H9 (cell line): ENCODE results near the gene CD93. TPM values are rescaled to one million over a fixed set of nuclear protein-coding genes. Genes with fewer than 3 reads are reported as not detected.

Source experiments
- DNase-seq: peaks from one replicate; pipeline ENCODE4 v3.0.0-alpha.2; 2017
- H2AFZ ChIP-seq: one replicate; pipeline ENCODE4 v1.6.1; 2013; ENCODE audit warnings: mild to moderate bottlenecking, low read length, control low read depth, moderate library complexity
- H2AK5ac ChIP-seq: 2 replicates; pipeline ENCODE4 v1.6.1; 2013; ENCODE audit warnings: low read length, control low read depth, mixed read lengths; ENCODE audit not compliant: insufficient read length
- H2BK120ac ChIP-seq: one replicate; pipeline ENCODE4 v1.6.1; 2013; ENCODE audit warnings: low read depth, mild to moderate bottlenecking, low read length, control low read depth, inconsistent platforms; ENCODE audit not compliant: poor library complexity, severe bottlenecking
- H2BK12ac ChIP-seq: 2 replicates; pipeline ENCODE4 v1.6.1; 2013; ENCODE audit warnings: low read length, control low read depth, mixed read lengths, low read depth; ENCODE audit not compliant: insufficient read length
- H2BK15ac ChIP-seq: 2 replicates; pipeline ENCODE4 v1.6.1; 2013; ENCODE audit warnings: low read depth, low read length, control low read depth
- H2BK20ac ChIP-seq: one replicate; pipeline ENCODE4 v1.6.1; 2013; ENCODE audit warnings: low read depth, mild to moderate bottlenecking, low read length, control low read depth, inconsistent platforms; ENCODE audit not compliant: poor library complexity, severe bottlenecking
- H2BK5ac ChIP-seq: 2 replicates; pipeline ENCODE4 v1.6.1; 2013; ENCODE audit warnings: low read length, control low read depth, mixed read lengths; ENCODE audit not compliant: insufficient read length
- H3K14ac ChIP-seq: 2 replicates; pipeline ENCODE4 v1.6.1; 2013; ENCODE audit warnings: low read length, control low read depth; ENCODE audit not compliant: insufficient read depth
- H3K18ac ChIP-seq: 2 replicates; pipeline ENCODE4 v1.6.1; 2013; ENCODE audit warnings: low read depth, mild to moderate bottlenecking, mixed read lengths, low read length, control low read depth; ENCODE audit not compliant: insufficient read length
- H3K23ac ChIP-seq: 2 replicates; pipeline ENCODE4 v1.6.1; 2013; ENCODE audit warnings: low read length, control low read depth, mixed read lengths, low read depth; ENCODE audit not compliant: insufficient read length
- H3K23me2 ChIP-seq: 2 replicates; pipeline ENCODE4 v1.6.1; 2013; ENCODE audit warnings: low read depth, mild to moderate bottlenecking, mixed read lengths, low read length, control low read depth; ENCODE audit not compliant: insufficient read length, poor library complexity, severe bottlenecking
- H3K27ac ChIP-seq: 2 replicates; pipeline ENCODE4 v1.5.1; 2013; ENCODE audit warnings: low read length, control low read depth, mixed read lengths, low read depth; ENCODE audit not compliant: insufficient read length
- H3K27me3 ChIP-seq: 2 replicates; pipeline ENCODE4 v1.6.1; 2013; ENCODE audit warnings: low read length, control low read depth, inconsistent platforms; ENCODE audit not compliant: insufficient read depth
- H3K4ac ChIP-seq: 2 replicates; pipeline ENCODE4 v1.6.1; 2013; ENCODE audit warnings: low read depth, mild to moderate bottlenecking, control low read depth, inconsistent platforms, low read length, moderate library complexity
- H3K4me1 ChIP-seq: 2 replicates; pipeline ENCODE4 v1.6.1; 2013; ENCODE audit warnings: low read length, control low read depth, inconsistent platforms; ENCODE audit not compliant: insufficient read depth
- H3K4me2 ChIP-seq: 2 replicates; pipeline ENCODE4 v1.6.1; 2013; ENCODE audit warnings: low read length, control low read depth, mixed read lengths; ENCODE audit not compliant: insufficient read length, insufficient read depth
- H3K56ac ChIP-seq: 2 replicates; pipeline ENCODE4 v1.6.1; 2013; ENCODE audit warnings: low read depth, mild to moderate bottlenecking, mixed read lengths, low read length, control low read depth; ENCODE audit not compliant: insufficient read length
- H3K79me1 ChIP-seq: 2 replicates; pipeline ENCODE4 v1.6.1; 2013; ENCODE audit warnings: low read depth, mild to moderate bottlenecking, moderate library complexity, low read length, control low read depth, inconsistent platforms; ENCODE audit not compliant: insufficient read depth, poor library complexity, severe bottlenecking
- H3K79me2 ChIP-seq: 2 replicates; pipeline ENCODE4 v1.6.1; 2013; ENCODE audit warnings: low read length, control low read depth, inconsistent platforms; ENCODE audit not compliant: insufficient read depth
- H3K9ac ChIP-seq: 2 replicates; pipeline ENCODE4 v1.6.1; 2013; ENCODE audit warnings: low read length, control low read depth, mixed read lengths; ENCODE audit not compliant: insufficient read length; ENCODE audit errors: extremely low read depth
- H3K9me3 ChIP-seq: one replicate; pipeline ENCODE4 v1.6.1; 2013; ENCODE audit warnings: low read depth, low read length, inconsistent platforms; ENCODE audit not compliant: control insufficient read depth
- H3T11ph ChIP-seq: one replicate; pipeline ENCODE4 v1.6.1; 2013; ENCODE audit warnings: mild to moderate bottlenecking, low read length, control low read depth, inconsistent platforms
- H4K20me1 ChIP-seq: one replicate; pipeline ENCODE4 v1.6.1; 2013; ENCODE audit not compliant: control insufficient read depth, insufficient read length, insufficient read depth
- H4K5ac ChIP-seq: 2 replicates; pipeline ENCODE4 v1.6.1; 2013; ENCODE audit warnings: low read depth, mild to moderate bottlenecking, mixed read lengths, low read length, control low read depth; ENCODE audit not compliant: insufficient read length
- H4K8ac ChIP-seq: replicated peaks from 2 replicates; pipeline ENCODE4 v1.6.1; 2013; ENCODE audit warnings: low read length, control low read depth, mixed read lengths, low read depth; ENCODE audit not compliant: insufficient read length
- H4K91ac ChIP-seq: 2 replicates; pipeline ENCODE4 v1.6.1; 2013; ENCODE audit warnings: low read depth, mild to moderate bottlenecking, moderate library complexity, mixed read lengths, low read length, control low read depth; ENCODE audit not compliant: insufficient read length
- H3K27ac Mint-ChIP-seq, 3 experiments: 2 replicates in 2 of 3; 3 replicates in 1 of 3; pipeline ENCODE4 v1.8.0; 2020 to 2021; ENCODE audit warnings: mixed read lengths in 3 of 3, mild to moderate bottlenecking in 1 of 3, moderate library complexity in 1 of 3
- H3K27me3 Mint-ChIP-seq: 2 replicates; pipeline ENCODE4 v1.8.0; 2021; ENCODE audit warnings: low read depth, mild to moderate bottlenecking, moderate library complexity, mixed read lengths
- H3K36me3 Mint-ChIP-seq, 3 experiments: 2 replicates in 2 of 3; 3 replicates in 1 of 3; pipeline ENCODE4 v1.8.0; 2020 to 2021; ENCODE audit warnings: low read depth in 3 of 3, mixed read lengths in 3 of 3; ENCODE audit not compliant: insufficient read depth in 1 of 3
- H3K4me1 Mint-ChIP-seq, 2 experiments: 2 replicates each; pipeline ENCODE4 v1.8.0; 2020; ENCODE audit warnings: mixed read lengths in 2 of 2
- H3K4me3 Mint-ChIP-seq, 2 experiments: 2 replicates in 1 of 2; 3 replicates in 1 of 2; pipeline ENCODE4 v1.8.0; 2020 to 2021; ENCODE audit warnings: mild to moderate bottlenecking in 2 of 2, mixed read lengths in 2 of 2, moderate library complexity in 1 of 2
- H3K9me3 Mint-ChIP-seq, 2 experiments: 2 replicates in 1 of 2; 3 replicates in 1 of 2; pipeline ENCODE4 v1.8.0; 2020; ENCODE audit warnings: mild to moderate bottlenecking in 2 of 2, mixed read lengths in 2 of 2, moderate library complexity in 1 of 2
- WGBS: extraction: QIAGEN DNeasy Blood & Tissue Kit; methylation state at CpG from one replicate; pipeline ENCODE4 v1.1.7; 2013; ENCODE audit warnings: missing lambda C conversion rate, low lambda C conversion rate, mixed read lengths; ENCODE audit not compliant: insufficient read length; ENCODE audit errors: extremely low coverage; 5-methylcytosine and 5-hydroxymethylcytosine counted together
- total RNA-seq: library from RNA; stranded (reverse); gene quantifications from 2 replicates; pipeline ENCODE4 v1.2.1, GENCODE V29; 2021
- TF ChIP-seq, protein P1 (sequence below): fragments of 200-600 bp; sonication (generic); conservative IDR thresholded peaks from 3 replicates; pipeline ENCODE4 v1.8.0; 2021; ENCODE audit warnings: antibody characterized with exemption, mild to moderate bottlenecking

Gene CD93
- total RNA-seq, 1 experiment from 2014 or later, result not detected

DNA sequence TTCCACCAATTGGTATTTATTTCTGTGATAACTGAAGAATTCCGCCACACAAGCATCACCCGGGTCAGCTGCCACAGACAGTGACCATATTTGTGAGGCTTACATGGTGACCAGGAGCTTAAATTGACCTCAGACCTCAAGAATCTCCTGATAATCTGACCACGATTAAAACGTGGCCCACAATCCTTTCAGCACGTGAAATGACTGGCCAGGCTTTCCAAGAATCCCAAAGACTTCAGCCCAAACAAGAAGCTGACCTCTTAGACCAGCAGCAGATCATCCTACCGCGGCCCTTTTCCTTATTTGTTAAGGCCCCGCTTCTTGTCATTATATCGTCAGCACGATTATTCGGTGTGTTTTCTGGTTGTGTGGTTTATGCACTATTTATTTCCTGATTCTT is 45.6 kb upstream of the CD93 start:
- Histone ChIP-seq H2AFZ (no peak overlapping the region), H3K9ac (no peak overlapping the region), H4K20me1 (no peaks in the 10 kb centered on the region), H4K5ac (no peak overlapping the region), H3K18ac (no peak overlapping the region), H4K8ac (no peak overlapping the region), H3K79me2 (no peaks in the 10 kb centered on the region), H3K27ac (no peak overlapping the region), H2BK5ac (no peak overlapping the region), H3K27me3 (no peaks in the 10 kb centered on the region), H2BK12ac (no peak overlapping the region), H2BK20ac (no peak overlapping the region), H3T11ph (no peak overlapping the region), H3K4ac (no peak overlapping the region), H2BK120ac (no peak overlapping the region), H3K9me3 (no peaks in the 10 kb centered on the region), H3K4me2 (no peak overlapping the region), H2AK5ac (no peak overlapping the region), H3K56ac (no peak overlapping the region), H3K14ac (no peak overlapping the region), H2BK15ac (no peak overlapping the region), H3K23me2 (no peaks in the 10 kb centered on the region), H4K91ac (no peak overlapping the region), H3K4me1 (no peaks in the 10 kb centered on the region), H3K79me1 (no peaks in the 10 kb centered on the region), H3K23ac (no peak overlapping the region)
- Mint-ChIP-seq H3K4me3 (no peak overlapping the region), H3K4me1 (0 out of 4 replicates have a peak, but pooled peaks cover 0 to 2% of the 10 kb centered on the region in 2 experiments), H3K27ac (no peak overlapping the region), H3K9me3 (peaks cover 0 to 3% of the 10 kb centered on the region in 2 experiments; a peak in 3 of 5 replicates), H3K36me3 (peaks cover 0 to 2% (median 0%) of the 10 kb centered on the region in 3 experiments; a peak in 1 of 7 replicates), H3K27me3 (no peaks in the 10 kb centered on the region; the same call in none of the 2 replicates)
- TF ChIP-seq, protein P1, sequence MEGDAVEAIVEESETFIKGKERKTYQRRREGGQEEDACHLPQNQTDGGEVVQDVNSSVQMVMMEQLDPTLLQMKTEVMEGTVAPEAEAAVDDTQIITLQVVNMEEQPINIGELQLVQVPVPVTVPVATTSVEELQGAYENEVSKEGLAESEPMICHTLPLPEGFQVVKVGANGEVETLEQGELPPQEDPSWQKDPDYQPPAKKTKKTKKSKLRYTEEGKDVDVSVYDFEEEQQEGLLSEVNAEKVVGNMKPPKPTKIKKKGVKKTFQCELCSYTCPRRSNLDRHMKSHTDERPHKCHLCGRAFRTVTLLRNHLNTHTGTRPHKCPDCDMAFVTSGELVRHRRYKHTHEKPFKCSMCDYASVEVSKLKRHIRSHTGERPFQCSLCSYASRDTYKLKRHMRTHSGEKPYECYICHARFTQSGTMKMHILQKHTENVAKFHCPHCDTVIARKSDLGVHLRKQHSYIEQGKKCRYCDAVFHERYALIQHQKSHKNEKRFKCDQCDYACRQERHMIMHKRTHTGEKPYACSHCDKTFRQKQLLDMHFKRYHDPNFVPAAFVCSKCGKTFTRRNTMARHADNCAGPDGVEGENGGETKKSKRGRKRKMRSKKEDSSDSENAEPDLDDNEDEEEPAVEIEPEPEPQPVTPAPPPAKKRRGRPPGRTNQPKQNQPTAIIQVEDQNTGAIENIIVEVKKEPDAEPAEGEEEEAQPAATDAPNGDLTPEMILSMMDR, result no peak
- DNase-seq, result no peak
- WGBS, result no CpG with 5 or more reads among the region's 11 CpGs
